Measurements from ENCODE around the gene PDE4B.

PDE4B gene

DNA sequence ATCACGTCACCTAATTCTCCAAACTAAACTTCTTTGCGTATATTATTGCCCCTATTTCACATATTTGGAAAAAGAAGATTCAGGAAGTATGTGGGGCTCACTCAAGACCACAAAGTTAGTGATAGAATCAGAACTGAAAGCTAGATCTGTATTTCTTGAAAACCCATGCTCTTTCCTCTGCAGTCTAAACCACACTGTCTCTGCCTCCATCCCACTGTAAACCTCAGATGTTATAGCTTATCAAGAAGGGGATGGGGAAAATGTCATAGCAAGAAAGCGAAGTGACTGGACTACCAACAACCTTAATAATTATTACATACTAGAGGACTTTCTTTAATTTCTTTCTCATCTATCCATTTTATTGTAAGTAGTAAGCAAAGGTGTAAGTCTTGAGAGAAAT lies 483.5 kb downstream of the PDE4B start:
- FAIRE-seq: no peak
- no peak for DNase-seq (ENCODE audit: low spot score)

DNA sequence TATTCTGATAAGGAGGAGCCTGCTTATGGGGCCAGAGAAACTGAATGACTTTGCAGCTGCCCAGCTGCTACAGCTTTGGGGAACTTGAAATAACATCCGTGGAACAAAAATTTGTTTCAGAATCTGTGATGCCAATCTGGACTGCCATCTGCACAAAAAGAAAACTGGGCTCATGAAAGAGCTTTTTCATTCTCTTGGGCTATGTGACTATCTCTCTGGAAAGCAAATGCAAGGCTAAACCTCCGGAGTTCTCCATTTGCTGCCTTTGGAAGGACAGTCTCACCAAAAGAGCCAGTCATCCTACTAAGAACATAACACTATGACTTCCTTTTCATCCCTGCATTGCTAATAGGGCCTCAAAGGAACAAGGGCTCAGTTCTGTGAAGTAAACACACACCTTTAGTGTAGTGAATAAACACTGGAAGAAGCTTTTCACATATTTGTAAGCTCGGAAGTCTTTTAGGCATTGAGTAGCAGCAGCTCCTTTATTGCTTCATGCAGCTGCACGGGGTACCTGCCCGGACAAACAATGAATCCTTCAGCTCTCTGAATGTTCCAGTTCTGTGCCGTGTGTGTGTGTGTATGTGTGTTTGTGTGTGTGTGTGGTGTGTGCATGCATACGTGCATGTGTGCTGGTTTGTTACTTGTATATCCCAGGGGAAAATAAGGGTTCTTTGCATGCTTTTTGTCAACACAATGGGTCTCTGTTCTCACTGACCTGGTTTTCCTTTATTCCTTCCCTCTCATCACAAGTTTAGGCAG lies 485.7 kb downstream of the PDE4B start:
- DNase-seq (ENCODE audit: low spot score): no peak

GRCh38 chr1:66281808-66282207 lies 489.1 kb downstream of the PDE4B start:
- DNase-seq (ENCODE audit: low spot score) (no peak), FAIRE-seq (no peak)

More for the DNA sequence above, 485.7 kb downstream of the PDE4B start:
- no peak for FAIRE-seq

DNA sequence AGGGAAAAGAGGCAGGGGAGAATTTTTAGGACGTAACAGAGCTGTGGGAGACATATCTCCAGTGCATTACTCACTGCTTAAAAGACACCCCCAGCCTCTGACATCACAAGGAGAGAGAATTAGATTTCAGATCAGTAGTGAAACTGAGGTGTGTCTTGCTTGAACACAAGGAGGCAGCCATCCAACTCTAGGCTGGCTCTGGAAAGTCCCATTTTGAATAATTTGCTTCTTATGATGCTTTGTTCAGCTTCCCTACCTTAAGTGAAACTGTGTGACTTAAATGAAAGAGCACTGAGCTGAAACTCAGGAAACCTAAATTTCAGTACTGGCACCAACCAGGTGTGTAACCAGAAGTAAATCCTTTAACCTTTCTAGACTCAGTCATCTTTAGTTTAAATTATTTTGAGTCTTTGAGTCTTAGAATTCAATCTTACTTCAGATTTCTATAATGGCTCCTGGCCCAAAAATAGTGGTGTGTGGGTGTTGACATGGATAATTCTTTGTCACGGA lies 489.7 kb downstream of the PDE4B start:
- no peak for DNase-seq (ENCODE audit: low spot score)
- no peak for FAIRE-seq

GRCh38 chr1:66282891-66283621 lies 490.4 kb downstream of the PDE4B start:
- DNase-seq (ENCODE audit: low spot score): no peak
- no peak for FAIRE-seq

DNA sequence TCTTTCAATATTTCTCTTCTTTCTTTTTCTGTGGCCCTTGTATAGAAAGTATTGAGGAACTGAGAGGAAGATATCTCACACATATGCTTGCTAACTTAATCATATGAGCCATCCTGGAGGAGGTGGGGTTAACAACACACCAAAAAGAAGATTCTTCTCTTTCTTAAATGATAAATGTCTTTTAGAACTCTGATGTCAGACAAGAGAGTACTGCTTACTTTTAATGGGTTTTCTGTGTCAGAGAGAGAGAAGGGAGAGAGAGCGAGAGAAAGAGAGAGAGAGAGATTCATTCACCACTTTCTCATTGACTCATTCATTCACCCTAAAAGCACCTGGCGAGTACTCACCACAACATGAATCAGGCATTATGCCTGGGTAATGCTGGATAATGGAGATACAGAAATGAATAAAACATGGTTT lies 490.9 kb downstream of the PDE4B start:
- DNase-seq (ENCODE audit: low spot score) (peak; percentile 21), FAIRE-seq (no peak)

DNA sequence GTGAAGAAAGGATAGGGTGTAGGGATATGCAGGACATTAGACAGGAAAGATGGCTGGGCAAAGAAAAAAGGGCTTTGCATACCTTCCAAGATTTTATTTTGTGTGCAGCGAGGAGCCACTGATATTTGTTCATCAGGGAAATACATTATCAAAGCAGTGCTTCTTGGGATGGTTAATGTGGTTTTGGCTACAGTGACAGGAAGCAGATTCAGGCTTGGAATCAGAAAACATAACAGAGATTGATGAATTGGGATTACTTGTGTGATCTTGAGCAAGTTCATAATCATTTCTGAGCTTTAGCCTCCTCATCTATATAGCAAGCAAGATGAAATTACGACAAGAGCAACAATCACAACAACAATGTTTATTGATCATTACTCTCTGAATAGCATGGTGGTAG lies 492.1 kb downstream of the PDE4B start:
- no peak for FAIRE-seq
- no peak for DNase-seq (ENCODE audit: low spot score)

DNA sequence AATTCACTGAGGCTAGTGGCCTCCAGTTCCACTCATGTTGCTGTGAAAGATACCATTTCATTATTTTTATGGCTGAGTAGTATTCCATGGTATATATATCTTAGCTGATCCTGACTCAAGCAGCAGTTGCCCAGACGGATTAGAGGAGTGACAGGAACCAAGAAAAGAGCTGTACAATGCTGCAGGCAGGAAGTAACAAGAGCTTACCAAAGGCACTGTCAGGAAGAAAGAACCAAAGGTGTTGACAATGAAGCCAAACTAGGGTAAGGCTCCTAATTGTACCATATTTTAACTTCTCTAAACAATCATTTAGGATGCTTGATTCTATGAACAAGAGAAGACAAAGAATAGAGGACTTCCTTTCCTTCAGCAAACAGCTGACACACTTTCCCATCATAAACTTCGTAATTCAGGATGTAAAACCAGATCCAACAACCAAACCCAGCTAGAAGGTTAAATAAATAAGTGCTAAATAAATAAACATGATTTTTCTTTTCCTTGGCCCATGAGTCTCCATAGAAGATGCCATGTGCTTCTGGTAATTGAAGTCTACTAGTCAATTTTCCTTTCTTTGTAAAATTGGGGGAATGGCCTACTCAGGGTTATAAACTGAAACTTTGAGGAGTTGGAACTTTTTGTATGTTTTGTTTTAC lies 493.0 kb downstream of the PDE4B start:
- no peak for DNase-seq (ENCODE audit: low spot score)
- FAIRE-seq: no peak

DNA sequence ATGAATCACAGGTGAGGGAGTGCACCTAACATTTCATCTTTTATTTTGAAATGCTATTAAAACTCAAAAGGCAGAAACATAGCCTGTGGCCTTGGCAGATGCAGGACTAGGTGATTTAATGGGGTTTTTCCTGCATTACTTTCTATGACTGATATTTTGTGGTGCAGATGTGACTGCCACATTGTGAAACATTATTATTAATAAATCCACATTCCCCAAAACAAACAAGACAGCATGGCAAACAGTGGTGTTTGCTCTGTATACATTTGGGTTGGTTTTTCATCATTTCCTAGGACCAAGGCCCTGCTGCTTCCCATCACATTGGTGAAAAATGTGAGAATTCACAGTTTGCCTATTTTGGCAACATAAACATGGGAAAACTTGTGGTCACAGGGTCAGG lies 493.6 kb downstream of the PDE4B start:
- DNase-seq (ENCODE audit: low spot score) (no peak), FAIRE-seq (no peak)

DNA sequence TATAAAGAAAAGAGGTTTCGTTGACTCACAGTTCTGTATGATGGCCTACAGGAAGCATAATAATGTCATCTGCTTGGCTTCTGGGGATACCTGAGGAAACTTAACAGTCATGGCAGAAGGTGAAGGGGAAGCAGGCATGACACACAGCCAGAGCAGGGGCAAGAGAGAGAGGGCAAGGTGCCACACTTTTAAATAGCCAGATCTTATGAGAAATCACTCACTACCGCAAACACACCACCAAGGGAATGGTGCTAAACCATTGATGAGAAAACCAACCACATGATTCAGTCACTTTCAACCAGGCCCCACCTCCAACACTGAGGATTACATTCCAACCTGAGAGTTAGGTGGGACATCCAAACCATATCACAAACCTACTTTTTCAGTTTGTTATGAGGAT lies 495.4 kb downstream of the PDE4B start:
- FAIRE-seq (no peak), DNase-seq (ENCODE audit: low spot score) (no peak)

DNA sequence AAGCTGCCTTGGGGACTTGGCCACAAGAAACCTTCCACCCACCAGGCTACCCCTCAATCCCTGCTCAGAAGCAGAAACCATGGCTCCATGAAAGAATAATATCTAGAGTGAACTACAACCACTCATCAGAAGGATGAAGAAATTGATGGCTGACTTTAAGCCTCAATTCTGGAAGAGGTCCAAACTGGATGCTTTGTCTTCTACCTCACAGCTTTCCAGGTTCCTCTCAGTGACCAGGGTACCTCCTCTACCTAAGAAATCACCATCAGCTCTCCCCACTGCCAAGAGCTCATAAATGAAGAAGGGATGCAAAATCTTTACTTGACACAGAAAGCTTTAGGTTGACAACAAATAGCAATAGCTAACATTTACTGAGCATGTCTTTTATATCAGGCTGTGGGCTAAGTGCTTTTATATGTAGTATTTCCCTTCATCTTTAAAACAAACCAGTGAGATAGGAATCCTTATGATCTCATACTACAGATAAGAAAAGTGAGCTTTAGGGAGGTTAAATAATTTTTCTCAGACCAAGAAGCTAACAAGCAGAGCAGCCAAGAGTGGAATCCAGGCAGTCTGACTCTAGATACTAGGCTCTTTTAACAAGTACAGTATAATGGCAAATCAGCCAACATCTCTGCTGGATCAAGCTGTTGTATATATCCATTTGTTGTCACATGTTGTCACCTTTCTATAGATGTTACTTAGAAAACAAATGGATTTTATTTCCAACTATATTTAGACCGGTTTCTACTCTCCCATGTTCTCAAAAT lies 498.3 kb downstream of the PDE4B start:
- DNase-seq (ENCODE audit: low spot score): no peak
- FAIRE-seq: no peak

GRCh38 chr1:66291531-66291864 lies 498.8 kb downstream of the PDE4B start:
- FAIRE-seq: no peak
- no peak for DNase-seq (ENCODE audit: low spot score)

DNA sequence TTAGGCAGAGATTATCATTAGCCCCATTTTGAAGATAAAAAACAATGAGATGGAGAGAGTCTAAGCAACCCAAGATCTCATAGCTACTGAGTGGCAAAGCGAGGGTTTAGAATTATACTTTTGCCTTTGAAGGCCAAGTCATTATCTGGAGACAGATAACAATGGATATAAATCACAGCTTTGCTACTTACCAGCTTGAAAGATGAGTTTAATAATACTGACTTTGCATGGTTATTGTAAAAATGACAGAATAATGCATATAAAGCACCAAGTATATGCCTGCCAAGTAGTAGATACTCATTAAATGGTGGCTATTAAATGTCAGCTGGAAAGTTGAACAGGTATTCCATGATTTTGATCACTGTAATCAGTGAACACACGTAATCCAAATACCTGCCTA lies 499.6 kb downstream of the PDE4B start:
- DNase-seq (ENCODE audit: low spot score): no peak

DNA sequence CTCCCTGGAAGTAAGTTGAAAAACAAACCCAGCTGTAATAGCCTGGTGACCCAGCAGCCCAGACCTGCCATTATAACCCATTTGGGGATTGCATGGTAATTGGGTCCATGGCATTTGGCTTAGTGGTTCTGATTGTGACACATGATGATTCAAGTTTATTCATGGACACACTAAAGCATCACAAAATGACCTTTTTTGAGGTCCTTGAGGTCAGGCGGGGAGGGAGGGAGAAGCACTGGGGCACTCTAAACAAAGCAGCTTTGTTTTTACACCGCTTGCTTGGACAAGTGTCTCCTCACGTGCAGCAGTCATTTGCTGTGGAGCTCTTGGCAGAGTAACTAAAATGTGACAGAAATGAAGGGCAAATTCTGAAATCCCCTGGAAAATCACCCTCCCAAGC lies 500.2 kb downstream of the PDE4B start:
- DNase-seq (ENCODE audit: low spot score) (no peak), FAIRE-seq (no peak)

More for the DNA sequence above, 499.6 kb downstream of the PDE4B start:
- no peak for FAIRE-seq

DNA sequence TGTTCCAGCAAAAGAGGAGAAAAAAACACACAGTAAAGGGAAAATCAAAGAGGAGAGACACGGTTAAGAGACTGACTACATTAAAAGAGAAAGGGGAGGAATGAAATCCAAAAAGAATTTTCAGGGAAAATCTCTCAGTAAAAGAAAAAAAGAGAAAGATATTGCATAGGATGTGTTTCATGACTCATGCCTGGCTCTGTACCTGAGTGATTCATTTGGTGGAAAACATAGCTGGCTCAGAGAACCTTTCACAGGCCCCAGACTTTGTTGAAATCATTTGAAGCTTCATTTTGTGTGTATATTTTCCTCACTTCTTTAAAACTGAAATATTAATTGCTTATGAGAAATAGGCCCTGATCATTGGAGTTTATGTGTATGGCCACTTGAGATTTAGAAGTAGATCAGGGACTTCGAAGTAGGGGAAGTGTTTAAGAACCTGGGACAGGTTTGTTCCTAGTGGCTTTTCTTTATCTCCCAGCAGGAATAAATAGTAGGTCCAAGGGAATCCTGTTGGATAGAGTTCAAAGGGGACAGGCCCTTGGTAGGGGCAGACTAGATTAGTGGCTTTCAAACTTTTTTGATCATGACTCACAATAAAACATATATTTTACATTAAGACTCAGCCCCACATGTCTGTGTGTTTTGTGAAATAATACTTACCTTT lies 502.1 kb downstream of the PDE4B start:
- FAIRE-seq (peak; percentile 74), DNase-seq (ENCODE audit: low spot score) (peak; percentile 29)

DNA sequence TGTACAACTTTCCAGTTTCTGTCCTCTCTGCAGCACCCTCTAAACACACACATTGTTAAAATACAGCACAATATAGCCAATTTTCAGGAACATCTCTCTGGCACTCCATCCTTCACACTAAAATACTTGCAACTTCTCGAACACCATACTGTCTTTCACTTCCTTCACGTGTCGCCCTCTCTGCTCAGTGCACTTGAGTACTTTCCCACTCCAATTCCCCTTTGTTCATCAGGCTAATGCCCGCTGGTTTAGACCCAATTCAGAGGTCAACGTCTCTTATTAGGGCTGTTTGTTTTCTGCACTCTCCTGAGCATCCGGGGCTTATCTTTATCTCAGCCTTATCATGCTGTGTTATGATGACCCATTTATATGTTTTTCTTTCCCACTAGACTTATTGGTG lies 503.1 kb downstream of the PDE4B start:
- FAIRE-seq: no peak

GRCh38 chr1:66296370-66296769 lies 503.7 kb downstream of the PDE4B start:
- no peak for FAIRE-seq
- DNase-seq (ENCODE audit: low spot score): no peak

More for the DNA sequence above, 503.1 kb downstream of the PDE4B start:
- DNase-seq (ENCODE audit: low spot score): no peak

GRCh38 chr1:66296951-66297350 lies 504.3 kb downstream of the PDE4B start:
- FAIRE-seq: no peak
- no peak for DNase-seq (ENCODE audit: low spot score)

DNA sequence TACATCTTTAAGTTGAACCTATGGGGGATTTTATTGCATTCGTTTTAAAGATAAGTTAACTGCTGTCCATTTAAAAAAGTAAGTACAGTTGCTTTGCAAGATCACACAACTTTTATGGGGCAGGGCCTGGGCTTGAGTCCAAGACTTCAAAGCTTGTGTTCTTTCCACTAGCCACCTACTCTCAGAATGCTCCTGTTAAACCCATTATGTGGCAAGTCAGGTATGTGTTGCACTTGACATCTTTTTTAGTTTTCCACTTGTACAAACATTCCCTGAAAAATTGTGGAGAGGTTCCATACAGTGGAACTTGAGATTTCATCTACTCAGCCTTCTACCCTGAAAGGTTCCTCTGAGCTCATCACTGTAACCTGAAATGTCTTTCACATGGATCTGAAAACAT lies 505.8 kb downstream of the PDE4B start:
- no peak for FAIRE-seq
- DNase-seq (ENCODE audit: low spot score): no peak

- FAIRE-seq (no peak), DNase-seq (ENCODE audit: low spot score) (no peak)
These were observed 507.7 kb downstream of the PDE4B start for GRCh38 chr1:66300280-66300971.

Data from RCC 7860 (cell line).